GM23338 (cell line): ENCODE measurements around the gene C20orf173. TPM values are rescaled to one million over a fixed set of nuclear protein-coding genes. Genes with fewer than 3 reads are reported as not detected.

Experiments
- ATAC-seq: fragments of 200-7000 bp; cut with Tn5 transposase; 3 replicates; pipeline ENCODE4 v1.9.1; 2020
- DNase-seq: peaks from one replicate; pipeline ENCODE4 v3.0.0-alpha.2; 2015; ENCODE audit warnings: low spot score
- H2AFZ ChIP-seq: fragments of 200-600 bp; sonication (generic); 2 replicates; pipeline ENCODE4 v1.8.0; 2016; ENCODE audit warnings: antibody characterized with exemption, mild to moderate bottlenecking, moderate library complexity
- H3F3A ChIP-seq: fragments of 200-600 bp; sonication (generic); replicated peaks from 2 replicates; pipeline ENCODE4 v1.8.0; 2017; ENCODE audit warnings: antibody characterized with exemption, mixed run types, low read depth
- H3K27ac ChIP-seq: fragments of 200-600 bp; sonication (generic); 2 replicates; pipeline ENCODE4 v1.6.1; 2016; ENCODE audit warnings: low read depth
- H3K27me3 ChIP-seq: fragments of 200-600 bp; sonication (generic); 2 replicates; pipeline ENCODE4 v1.8.0; 2016; ENCODE audit warnings: mild to moderate bottlenecking, mixed run types, moderate library complexity; ENCODE audit not compliant: insufficient read depth
- H3K36me3 ChIP-seq: fragments of 200-600 bp; sonication (generic); 2 replicates; pipeline ENCODE4 v1.8.0; 2016; ENCODE audit warnings: mild to moderate bottlenecking; ENCODE audit not compliant: insufficient read depth
- H3K4me1 ChIP-seq: fragments of 200-600 bp; sonication (generic); 2 replicates; pipeline ENCODE4 v1.8.0; 2016; ENCODE audit warnings: mild to moderate bottlenecking, moderate library complexity; ENCODE audit not compliant: insufficient read depth
- H3K4me2 ChIP-seq: fragments of 200-600 bp; sonication (generic); 2 replicates; pipeline ENCODE4 v1.7.1; 2017; ENCODE audit warnings: mixed run types
- H3K4me3 ChIP-seq: fragments of 200-600 bp; sonication (generic); 2 replicates; pipeline ENCODE4 v1.6.1; 2016; ENCODE audit warnings: mixed run types
- H3K79me2 ChIP-seq: fragments of 200-600 bp; sonication (generic); replicated peaks from 2 replicates; pipeline ENCODE4 v1.8.0; 2017; ENCODE audit warnings: mild to moderate bottlenecking; ENCODE audit not compliant: insufficient read depth
- H3K9me2 ChIP-seq: fragments of 200-600 bp; sonication (generic); 2 replicates; pipeline ENCODE4 v1.8.0; 2017; ENCODE audit not compliant: insufficient read depth
- H4K20me1 ChIP-seq: fragments of 200-600 bp; sonication (generic); replicated peaks from 2 replicates; pipeline ENCODE4 v1.8.0; 2017; ENCODE audit warnings: mild to moderate bottlenecking; ENCODE audit not compliant: insufficient read depth
- H3K27ac Mint-ChIP-seq: 2 replicates; pipeline ENCODE4 v1.8.0; 2020; ENCODE audit warnings: inconsistent platforms, mild to moderate bottlenecking, moderate library complexity, mixed read lengths
- H3K27me3 Mint-ChIP-seq: 3 replicates; pipeline ENCODE4 v1.8.0; 2022; ENCODE audit warnings: low read depth, mild to moderate bottlenecking, moderate library complexity, mixed read lengths, inconsistent platforms; ENCODE audit not compliant: insufficient read depth, poor library complexity
- H3K36me3 Mint-ChIP-seq: 3 replicates; pipeline ENCODE4 v1.8.0; 2021; ENCODE audit warnings: low read depth, mild to moderate bottlenecking, inconsistent platforms, moderate library complexity, mixed read lengths
- H3K4me1 Mint-ChIP-seq: 3 replicates; pipeline ENCODE4 v1.8.0; 2020; ENCODE audit warnings: mild to moderate bottlenecking, inconsistent platforms, mixed read lengths
- H3K4me3 Mint-ChIP-seq: 3 replicates; pipeline ENCODE4 v1.8.0; 2021; ENCODE audit warnings: moderate library complexity, mild to moderate bottlenecking, inconsistent platforms, mixed read lengths
- H3K9me3 Mint-ChIP-seq: 3 replicates; pipeline ENCODE4 v1.8.0; 2020; ENCODE audit warnings: moderate library complexity, mild to moderate bottlenecking, inconsistent platforms, mixed read lengths
- CREB1 ChIP-seq: fragments of 250-450 bp; sonication (Bioruptor Pico); IDR thresholded peaks from 2 replicates; pipeline ENCODE4 v1.5.0; 2020; ENCODE audit warnings: low read depth, mild to moderate bottlenecking, moderate library complexity
- CTCF ChIP-seq, 2 experiments: fragments of 200-600 bp in 1 of 2; sonication (generic) in 1 of 2; conservative IDR thresholded peaks; 2 replicates each; pipeline versions ENCODE4 v1.5.1 to v1.6.1; 2016 to 2017; ENCODE audit warnings: antibody characterized with exemption in 2 of 2, low read depth in 2 of 2, mild to moderate bottlenecking in 2 of 2, moderate library complexity in 1 of 2
- EZH2 ChIP-seq: fragments of 200-600 bp; sonication (generic); IDR thresholded peaks from one replicate; pipeline ENCODE4 v1.8.0; 2017; ENCODE audit warnings: antibody characterized with exemption, mild to moderate bottlenecking, low read depth; ENCODE audit not compliant: unreplicated experiment
- JUNB ChIP-seq: IDR thresholded peaks from one replicate; pipeline ENCODE4 v1.6.1; 2016; ENCODE audit warnings: antibody characterized with exemption; ENCODE audit not compliant: unreplicated experiment
- NANOG ChIP-seq: IDR thresholded peaks from 2 replicates; pipeline ENCODE4 v1.6.1; 2016; ENCODE audit warnings: antibody characterized with exemption, borderline replicate concordance
- REST ChIP-seq: IDR thresholded peaks from one replicate; pipeline ENCODE4 v1.6.1; 2018; ENCODE audit warnings: antibody characterized with exemption; ENCODE audit not compliant: unreplicated experiment
- STAT1 ChIP-seq: IDR thresholded peaks from one replicate; pipeline ENCODE4 v1.6.1; 2016; ENCODE audit warnings: antibody characterized with exemption; ENCODE audit not compliant: unreplicated experiment
- ZNF114 ChIP-seq: fragments of 250-450 bp; sonication (Bioruptor Pico); IDR thresholded peaks from 2 replicates; pipeline ENCODE4 v1.5.0; 2020; ENCODE audit warnings: mild to moderate bottlenecking, moderate library complexity
- ZNF331 ChIP-seq: fragments of 250-450 bp; sonication (Bioruptor Pico); IDR thresholded peaks from 2 replicates; pipeline ENCODE4 v1.5.0; 2020; ENCODE audit warnings: low read depth, mild to moderate bottlenecking, moderate library complexity
- ZNF462 ChIP-seq: fragments of 250-450 bp; sonication (Bioruptor Pico); IDR thresholded peaks from 2 replicates; pipeline ENCODE4 v1.5.0; 2020; ENCODE audit warnings: mild to moderate bottlenecking, moderate library complexity
- polyA plus RNA-seq: library from polyadenylated mRNA; unstranded; fragments of >200 nt; fragmentation: Nextera tagmentation; extraction: Ambion mirVana; gene quantifications from 2 replicates; pipeline ENCODE4 v1.2.1, GENCODE V29; 2016
- total RNA-seq: library from RNA; depleted of rRNA; stranded (reverse); fragments of >200 nt; shearing (Covaris generic); gene quantifications from 2 replicates; pipeline ENCODE4 v1.2.3, GENCODE V29; 2014

The C20orf173 gene
- total and polyA plus RNA-seq, 2 experiments from 2014 or later = not detected

DNA sequence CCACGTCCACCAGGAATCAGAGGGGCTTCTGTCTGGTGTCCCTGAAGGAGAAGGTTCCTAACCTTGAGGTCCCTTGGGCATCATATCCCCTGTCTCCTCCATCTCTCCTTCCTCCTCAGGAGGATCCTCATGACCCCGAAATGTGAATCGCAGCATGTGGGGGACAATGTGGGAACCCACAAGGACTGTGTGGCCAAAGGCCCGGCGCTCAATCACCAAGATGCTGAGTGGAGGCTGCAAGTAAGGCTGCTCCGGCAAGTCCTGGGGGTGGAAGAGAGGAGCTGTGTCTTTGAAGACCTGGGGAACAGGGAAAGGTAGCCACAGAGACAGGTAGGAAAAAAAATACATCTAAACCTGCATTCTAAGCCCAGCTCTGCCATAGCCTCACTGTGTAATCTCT, 49.7 kb upstream of the C20orf173 start:
- no peak overlapping the region for H3K4me2 ChIP-seq
- Mint-ChIP-seq H3K36me3 (no peaks in the 10 kb centered on the region), H3K27ac (no peak overlapping the region)

DNA sequence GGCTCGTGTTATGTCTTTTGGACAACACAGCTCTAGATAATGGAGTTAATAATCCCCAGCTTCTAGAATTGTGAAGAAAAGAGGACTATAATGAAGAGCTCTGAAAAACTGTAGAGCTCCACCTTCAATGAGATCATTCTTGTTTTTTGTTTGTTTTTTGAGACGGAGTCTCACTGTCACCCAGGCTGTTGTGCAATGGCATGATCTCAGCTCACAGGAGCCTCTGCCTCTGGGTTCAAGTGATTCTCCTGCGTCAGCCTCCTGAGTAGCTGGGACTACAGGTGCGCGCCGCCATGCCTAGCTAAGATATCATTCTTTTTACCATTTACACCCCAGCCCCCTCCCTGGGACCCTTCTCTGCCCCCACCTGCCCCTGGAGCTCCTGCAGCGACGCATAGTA, 49.0 kb upstream of the C20orf173 start:
- Histone ChIP-seq H3K27me3 (no peaks in the 10 kb centered on the region), H4K20me1 (no peaks in the 10 kb centered on the region), H3K36me3 (no peaks in the 10 kb centered on the region), H3K4me1 (no peaks in the 10 kb centered on the region), H3K4me2 (no peak overlapping the region), H3K9me2 (no peaks in the 10 kb centered on the region), H3F3A (no peaks in the 10 kb centered on the region), H3K4me3 (no peak overlapping the region), H3K27ac (no peak overlapping the region), H3K79me2 (no peaks in the 10 kb centered on the region), H2AFZ (no peak overlapping the region)
- Mint-ChIP-seq H3K4me3 (no peak overlapping the region), H3K27me3 (peaks cover 2% of the 10 kb centered on the region), H3K36me3 (peaks cover 3% of the 10 kb centered on the region; the same call in 1 of the 3 replicates), H3K27ac (no peak overlapping the region), H3K4me1 (no peaks in the 10 kb centered on the region), H3K9me3 (peaks cover 10% of the 10 kb centered on the region)
- TF ChIP-seq ZNF331 (no peak), REST (no peak), ZNF114 (CRISPR knock-in tag) (no peak), ZNF462 (CRISPR knock-in tag) (no peak), CTCF (conservative IDR thresholded peaks at IDR 0.05; ENCODE audit: low read depth in 2 of 2) (no peak), EZH2 (no peak)
- no peak for ATAC-seq
- no peak for DNase-seq

More for the DNA sequence above, 49.7 kb upstream of the C20orf173 start:
- no peaks in the 10 kb centered on the region for H4K20me1 ChIP-seq
- H3K27ac ChIP-seq = no peak overlapping the region
- H3K9me2 ChIP-seq = no peaks in the 10 kb centered on the region
- no peak for DNase-seq
- peaks cover 5% of the 10 kb centered on the region; the same call in 2 of the 3 replicates for H3K9me3 Mint-ChIP-seq
- H3K79me2 ChIP-seq = no peaks in the 10 kb centered on the region
- TF ChIP-seq JUNB (no peak), NANOG (no peak), STAT1 (no peak), CREB1 (no peak)
- no peak overlapping the region for H3K4me3 Mint-ChIP-seq
- ATAC-seq = no peak
- H3K4me1 ChIP-seq = no peaks in the 10 kb centered on the region
- H3K4me1 Mint-ChIP-seq = no peaks in the 10 kb centered on the region
- H3K36me3 ChIP-seq = no peaks in the 10 kb centered on the region
- peaks cover 3% of the 10 kb centered on the region for H3K27me3 Mint-ChIP-seq
- no peaks in the 10 kb centered on the region for H3K27me3 ChIP-seq
- no peak overlapping the region for H2AFZ ChIP-seq
- no peak overlapping the region for H3K4me3 ChIP-seq
- H3F3A ChIP-seq = no peaks in the 10 kb centered on the region
